ENCODE measurements around the gene SPATA9.

SPATA9 gene

DNA sequence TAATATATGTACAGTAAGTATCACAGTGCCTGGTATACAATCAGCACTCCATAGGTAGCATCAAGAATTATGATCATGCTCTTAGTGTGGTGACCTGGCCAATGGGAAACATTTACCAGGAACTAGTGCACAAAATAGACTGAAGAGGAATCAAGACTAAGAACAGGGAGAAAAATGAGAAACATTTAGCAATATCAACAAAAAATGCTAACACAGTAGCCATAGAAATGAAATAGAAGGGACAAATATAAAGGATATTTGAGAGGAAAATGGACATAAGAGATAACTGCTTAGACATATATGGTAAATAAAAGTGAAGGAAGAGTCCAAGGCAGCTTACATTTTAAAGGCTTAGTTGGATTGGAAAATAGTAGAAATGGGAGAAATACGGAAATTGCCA lies 16.5 kb upstream of the SPATA9 start:
- DNase-seq (ENCODE audit: low read depth, low spot score), result no peak
- TF ChIP-seq, protein P1, sequence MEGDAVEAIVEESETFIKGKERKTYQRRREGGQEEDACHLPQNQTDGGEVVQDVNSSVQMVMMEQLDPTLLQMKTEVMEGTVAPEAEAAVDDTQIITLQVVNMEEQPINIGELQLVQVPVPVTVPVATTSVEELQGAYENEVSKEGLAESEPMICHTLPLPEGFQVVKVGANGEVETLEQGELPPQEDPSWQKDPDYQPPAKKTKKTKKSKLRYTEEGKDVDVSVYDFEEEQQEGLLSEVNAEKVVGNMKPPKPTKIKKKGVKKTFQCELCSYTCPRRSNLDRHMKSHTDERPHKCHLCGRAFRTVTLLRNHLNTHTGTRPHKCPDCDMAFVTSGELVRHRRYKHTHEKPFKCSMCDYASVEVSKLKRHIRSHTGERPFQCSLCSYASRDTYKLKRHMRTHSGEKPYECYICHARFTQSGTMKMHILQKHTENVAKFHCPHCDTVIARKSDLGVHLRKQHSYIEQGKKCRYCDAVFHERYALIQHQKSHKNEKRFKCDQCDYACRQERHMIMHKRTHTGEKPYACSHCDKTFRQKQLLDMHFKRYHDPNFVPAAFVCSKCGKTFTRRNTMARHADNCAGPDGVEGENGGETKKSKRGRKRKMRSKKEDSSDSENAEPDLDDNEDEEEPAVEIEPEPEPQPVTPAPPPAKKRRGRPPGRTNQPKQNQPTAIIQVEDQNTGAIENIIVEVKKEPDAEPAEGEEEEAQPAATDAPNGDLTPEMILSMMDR (IDR thresholded peaks at IDR 0.05; ENCODE audit: low read depth, low read length), result no peak
- in situ Hi-C loops (cut with HindIII; ENCODE audit: low sequenced_read_pairs), result no loop called here

GRCh38 chr5:95697781-95698681 lies 15.2 kb upstream of the SPATA9 start:
- DNase-seq (ENCODE audit: low read depth, low spot score), result peak; percentile 16
- TF ChIP-seq, protein P1 (IDR thresholded peaks at IDR 0.05; ENCODE audit: low read depth, low read length), result no peak
- in situ Hi-C loops (cut with HindIII; ENCODE audit: low sequenced_read_pairs), result no loop called here
- H3K4me3 ChIP-seq (ENCODE audit: low read depth, low read length), result no peak overlapping the region

More for the DNA sequence above, 16.5 kb upstream of the SPATA9 start:
- no peak overlapping the region for H3K4me3 ChIP-seq (ENCODE audit: low read depth, low read length)

- no peak overlapping the region for H3K4me3 ChIP-seq (ENCODE audit: low read depth, low read length)
- no peak for DNase-seq (ENCODE audit: low read depth, low spot score)
- TF ChIP-seq, protein P1 (IDR thresholded peaks at IDR 0.05; ENCODE audit: low read depth, low read length), result no peak
- in situ Hi-C loops (cut with HindIII; ENCODE audit: low sequenced_read_pairs), result no loop called here
Observed at GRCh38 chr5:95690333-95690732, 7.5 kb upstream of the SPATA9 start.

DNA sequence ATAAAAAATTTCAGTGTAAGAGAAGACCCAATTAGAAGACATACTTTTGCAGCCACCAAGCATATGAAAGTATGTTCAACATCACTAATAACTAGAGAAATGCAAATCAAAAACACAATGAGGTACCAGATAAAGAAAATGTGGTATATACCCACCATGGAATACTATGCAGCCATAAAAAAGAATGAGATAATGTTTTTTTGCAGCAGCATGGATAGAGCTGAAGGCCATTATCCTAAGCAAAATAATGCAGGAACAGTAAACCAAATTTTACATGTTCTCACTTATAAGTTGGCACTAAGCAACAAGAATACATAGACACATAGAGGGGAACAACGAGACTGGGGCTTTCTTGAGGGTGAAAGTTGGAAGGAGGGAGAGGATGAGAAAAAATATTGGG lies 6.9 kb upstream of the SPATA9 start:
- in situ Hi-C loops (cut with HindIII; ENCODE audit: low sequenced_read_pairs), result no loop called here
- no peak for DNase-seq (ENCODE audit: low read depth, low spot score)
- TF ChIP-seq, protein P1 (IDR thresholded peaks at IDR 0.05; ENCODE audit: low read depth, low read length), result no peak
- no peak overlapping the region for H3K4me3 ChIP-seq (ENCODE audit: low read depth, low read length)

GRCh38 chr5:95686651-95687050 lies 3.9 kb upstream of the SPATA9 start:
- TF ChIP-seq, protein P1 (IDR thresholded peaks at IDR 0.05; ENCODE audit: low read depth, low read length), result no peak
- in situ Hi-C loops (cut with HindIII; ENCODE audit: low sequenced_read_pairs), result no loop called here
- DNase-seq (ENCODE audit: low read depth, low spot score), result no peak
- H3K4me3 ChIP-seq (ENCODE audit: low read depth, low read length), result no peak overlapping the region

- in situ Hi-C loops (cut with HindIII; ENCODE audit: low sequenced_read_pairs), result no loop called here
- TF ChIP-seq, protein P1 (IDR thresholded peaks at IDR 0.05; ENCODE audit: low read depth, low read length), result no peak
- no peak overlapping the region for H3K4me3 ChIP-seq (ENCODE audit: low read depth, low read length)
- no peak for DNase-seq (ENCODE audit: low read depth, low spot score)
Observed at GRCh38 chr5:95684361-95684760, 1.6 kb upstream of the SPATA9 start.
